Transverse colon (tissue), 4 donors: Measurements from ENCODE around the gene SBK2.

ENCODE experiments used
- CTCF ChIP-seq, 5 experiments: fragments of 200-600 bp in 3 of 5; fragments of 450-650 bp in 2 of 5; sonication (generic) in 3 of 5; IDR thresholded peaks; 1 replicate in 2 of 5; 2 replicates in 3 of 5; pipeline ENCODE4 v1.5.1; 2016 to 2017; ENCODE audit warnings: antibody characterized with exemption in 5 of 5, inconsistent platforms in 3 of 5, mild to moderate bottlenecking in 2 of 5, moderate library complexity in 1 of 5
- POLR2A ChIP-seq: fragments of 450-650 bp; IDR thresholded peaks from one replicate; pipeline ENCODE4 v1.6.1; 2016; ENCODE audit warnings: antibody characterized with exemption, mild to moderate bottlenecking, moderate library complexity
- POLR2AphosphoS5 ChIP-seq, 3 donors: sonication (generic); formaldehyde crosslinking; IDR thresholded peaks; one replicate each; pipeline ENCODE4 v1.6.1; 2016; ENCODE audit warnings: antibody characterized with exemption in 3 of 3

- TF ChIP-seq CTCF (IDR thresholded peaks at IDR 0.05) (no peak), POLR2A (no peak), POLR2AphosphoS5 (IDR thresholded peaks at IDR 0.05) (no peak)
These were observed 22.8 kb upstream of the SBK2 start for GRCh38 chr19:55559684-55560083.
